Activated CD8-positive, alpha-beta T cell treated with anti-CD3 and anti-CD28 coated beads for 36 hours (primary cell): ENCODE results near the gene RSPO4. TPM values are rescaled to one million over a fixed set of nuclear protein-coding genes. Genes with fewer than 3 reads are reported as not detected.
A peak's percentile ranks its signal among the peaks of the same experiment; 100 is the strongest.

ENCODE experiments used
- ATAC-seq: fragments of 200-7000 bp; cut with Tn5 transposase; one replicate; pipeline ENCODE4 v1.10.0; 2021; ENCODE audit warnings: mild to moderate bottlenecking, moderate library complexity
- CTCF ChIA-PET: fragments of 350-600 bp; sonication (Branson Sonifier 250); formaldehyde crosslinking; loops from one replicate; lab custom pipeline; 2021; ENCODE audit warnings: antibody characterized with exemption; lab: Charles Lee
- POLR2A ChIA-PET: fragments of 350-600 bp; sonication (Branson Sonifier 250); formaldehyde crosslinking; loops from one replicate; lab custom pipeline; 2021; ENCODE audit warnings: antibody characterized with exemption; lab: Charles Lee
- DNase-seq: peaks from one replicate; pipeline ENCODE4 v3.0.0-alpha.2; 2020
- H3K27ac Mint-ChIP-seq: one replicate; pipeline ENCODE4 v1.8.0; 2021; ENCODE audit warnings: mild to moderate bottlenecking, mixed read lengths
- H3K27me3 Mint-ChIP-seq: one replicate; pipeline ENCODE4 v1.8.0; 2021; ENCODE audit warnings: mixed read lengths
- H3K36me3 Mint-ChIP-seq: one replicate; pipeline ENCODE4 v1.8.0; 2021; ENCODE audit warnings: low read depth, mixed read lengths
- H3K4me1 Mint-ChIP-seq: one replicate; pipeline ENCODE4 v1.8.0; 2021; ENCODE audit warnings: low read depth, mixed read lengths
- H3K4me3 Mint-ChIP-seq: one replicate; pipeline ENCODE4 v1.8.0; 2021; ENCODE audit warnings: mild to moderate bottlenecking, moderate library complexity, mixed read lengths
- H3K9me3 Mint-ChIP-seq: one replicate; pipeline ENCODE4 v1.8.0; 2021; ENCODE audit warnings: mixed read lengths
- intact Hi-C: fragments of 100-400 bp; cut with micrococcal nuclease; formaldehyde crosslinking; loops from one replicate; pipeline ENCODE4 v1.10.0; 2022
- total RNA-seq, 2 experiments: library from RNA; stranded (reverse); gene quantifications; one replicate each; pipeline ENCODE4 v1.2.3, GENCODE V29; 2021
- TF ChIP-seq, protein P1 (sequence below): fragments of 200-600 bp; IDR thresholded peaks from one replicate; pipeline ENCODE4 v1.8.0; 2022; ENCODE audit warnings: antibody characterized with exemption, mild to moderate bottlenecking

RSPO4 gene
- total RNA-seq = not detected

DNA sequence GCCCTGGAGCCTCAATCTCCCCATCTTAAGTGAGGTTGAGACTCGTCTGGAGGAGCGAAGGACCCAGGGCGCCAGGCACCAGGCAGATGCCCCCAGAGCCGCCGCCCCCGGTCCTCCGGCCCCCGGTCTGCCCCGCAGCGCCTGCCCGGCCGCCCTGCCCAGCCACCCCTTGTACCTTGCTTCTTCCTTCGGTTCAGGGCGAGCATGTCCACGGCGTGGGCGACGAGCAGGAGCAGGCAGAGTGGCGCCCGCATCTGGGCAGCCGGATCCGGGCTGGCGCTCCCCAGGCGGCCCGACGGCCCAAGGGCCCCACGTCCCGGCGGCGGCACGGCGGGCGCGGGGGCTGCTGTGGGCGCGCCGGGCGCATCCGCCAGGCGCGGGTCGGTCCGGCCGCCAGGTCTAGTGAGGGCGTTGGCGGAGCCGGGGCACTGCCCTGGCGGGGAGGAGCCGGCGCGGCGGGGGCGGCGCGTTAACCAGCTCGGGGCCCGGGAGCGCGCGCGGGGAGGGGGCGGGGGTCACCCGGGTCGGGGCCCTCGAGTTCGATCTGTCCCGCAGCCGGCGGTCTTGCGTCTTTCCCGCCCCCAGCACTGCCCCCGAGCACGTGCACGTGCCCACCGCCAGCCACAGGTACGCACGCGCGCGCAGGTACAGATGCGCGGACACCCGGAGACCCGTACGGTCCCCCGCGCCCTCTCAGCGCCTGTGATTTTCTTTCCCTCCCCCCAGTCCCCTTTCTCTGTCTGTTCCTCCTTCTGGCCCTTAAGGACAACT, at the start of gene RSPO4:
Gene RSPO4, minus strand, starts transcription at position 401 of the 771 bp plus-strand sequence. Its CDS starts 147 bp downstream, at position 254.
- H3K4me1 Mint-ChIP-seq = peaks cover 7% of the 10 kb centered on the region
- ChIA-PET POLR2A (no interaction called here), CTCF (no interaction called here)
- H3K9me3 Mint-ChIP-seq = no peaks in the 10 kb centered on the region
- H3K27ac Mint-ChIP-seq = no peak within 1 kb of the TSS
- H3K4me3 Mint-ChIP-seq = peak within 1 kb of the TSS; percentile 59
- TF ChIP-seq, protein P1, sequence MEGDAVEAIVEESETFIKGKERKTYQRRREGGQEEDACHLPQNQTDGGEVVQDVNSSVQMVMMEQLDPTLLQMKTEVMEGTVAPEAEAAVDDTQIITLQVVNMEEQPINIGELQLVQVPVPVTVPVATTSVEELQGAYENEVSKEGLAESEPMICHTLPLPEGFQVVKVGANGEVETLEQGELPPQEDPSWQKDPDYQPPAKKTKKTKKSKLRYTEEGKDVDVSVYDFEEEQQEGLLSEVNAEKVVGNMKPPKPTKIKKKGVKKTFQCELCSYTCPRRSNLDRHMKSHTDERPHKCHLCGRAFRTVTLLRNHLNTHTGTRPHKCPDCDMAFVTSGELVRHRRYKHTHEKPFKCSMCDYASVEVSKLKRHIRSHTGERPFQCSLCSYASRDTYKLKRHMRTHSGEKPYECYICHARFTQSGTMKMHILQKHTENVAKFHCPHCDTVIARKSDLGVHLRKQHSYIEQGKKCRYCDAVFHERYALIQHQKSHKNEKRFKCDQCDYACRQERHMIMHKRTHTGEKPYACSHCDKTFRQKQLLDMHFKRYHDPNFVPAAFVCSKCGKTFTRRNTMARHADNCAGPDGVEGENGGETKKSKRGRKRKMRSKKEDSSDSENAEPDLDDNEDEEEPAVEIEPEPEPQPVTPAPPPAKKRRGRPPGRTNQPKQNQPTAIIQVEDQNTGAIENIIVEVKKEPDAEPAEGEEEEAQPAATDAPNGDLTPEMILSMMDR = no peak
- ATAC-seq (peak; percentile 64), DNase-seq (peak; percentile 21)
- intact Hi-C loops = no loop called here
- peaks cover 37% of the 10 kb centered on the region for H3K27me3 Mint-ChIP-seq
- no peaks in the 10 kb centered on the region for H3K36me3 Mint-ChIP-seq

DNA sequence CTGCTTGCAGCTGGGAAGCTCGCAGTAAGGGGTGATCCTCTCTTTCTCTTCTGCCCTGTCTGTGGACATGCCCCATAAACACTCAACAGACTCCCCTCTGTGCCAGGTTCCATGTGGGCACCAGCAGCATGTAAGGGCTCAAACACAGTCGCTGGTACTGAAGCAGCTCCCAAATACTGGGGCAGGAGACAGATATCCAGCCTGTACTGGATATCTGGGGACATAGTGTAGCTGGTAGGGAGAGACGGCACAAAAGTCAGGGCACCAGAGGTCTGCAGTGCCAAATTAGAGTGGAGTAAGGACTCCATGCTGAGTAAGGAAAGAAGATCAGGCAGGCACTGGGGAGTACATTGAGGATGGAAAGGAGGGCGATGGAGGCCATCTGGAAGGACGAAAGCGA, 48.3 kb upstream of the RSPO4 start:
- no peak for ATAC-seq
- TF ChIP-seq, protein P1 = no peak
- Mint-ChIP-seq H3K4me3 (no peak overlapping the region), H3K9me3 (no peaks in the 10 kb centered on the region), H3K36me3 (no peaks in the 10 kb centered on the region), H3K4me1 (no peaks in the 10 kb centered on the region), H3K27me3 (no peaks in the 10 kb centered on the region), H3K27ac (no peak overlapping the region)
- CTCF ChIA-PET = no interaction called here
- intact Hi-C loops = no loop called here
- POLR2A ChIA-PET = no interaction called here
- DNase-seq = no peak

DNA sequence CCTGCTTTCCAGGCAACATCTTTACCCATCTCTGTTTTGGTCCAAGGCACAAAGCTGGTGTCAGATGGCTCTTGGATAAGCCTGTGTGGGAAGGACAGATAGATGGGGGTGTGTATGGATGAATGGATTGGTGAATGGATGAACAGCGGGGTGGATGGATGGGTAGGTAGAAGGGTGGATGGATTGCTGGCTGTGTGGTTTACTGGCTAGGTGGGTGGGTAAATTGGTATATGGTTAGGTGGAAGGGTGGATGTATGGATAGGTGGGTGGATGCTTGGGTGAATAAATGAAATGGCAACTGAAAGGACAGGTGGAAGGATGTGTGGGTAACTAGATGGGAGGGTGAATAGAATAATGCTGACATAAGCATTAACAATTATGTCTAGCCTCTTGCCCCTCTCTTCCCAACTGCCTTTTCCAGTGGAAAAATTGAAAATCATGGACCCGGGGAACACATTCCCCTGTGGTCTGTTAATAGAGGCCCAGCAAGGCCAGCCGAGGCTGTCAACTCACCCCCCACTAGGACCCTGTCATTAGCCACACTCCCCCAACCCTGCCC, 43.8 kb upstream of the RSPO4 start:
- no peaks in the 10 kb centered on the region for H3K4me1 Mint-ChIP-seq
- intact Hi-C loops = no loop called here
- DNase-seq = no peak
- ChIA-PET CTCF (no interaction called here), POLR2A (no interaction called here)
- TF ChIP-seq, protein P1 = no peak
- H3K4me3 Mint-ChIP-seq = no peak overlapping the region
- H3K27me3 Mint-ChIP-seq = no peaks in the 10 kb centered on the region
- H3K36me3 Mint-ChIP-seq = no peaks in the 10 kb centered on the region
- no peaks in the 10 kb centered on the region for H3K9me3 Mint-ChIP-seq
- H3K27ac Mint-ChIP-seq = no peak overlapping the region
- ATAC-seq = no peak

DNA sequence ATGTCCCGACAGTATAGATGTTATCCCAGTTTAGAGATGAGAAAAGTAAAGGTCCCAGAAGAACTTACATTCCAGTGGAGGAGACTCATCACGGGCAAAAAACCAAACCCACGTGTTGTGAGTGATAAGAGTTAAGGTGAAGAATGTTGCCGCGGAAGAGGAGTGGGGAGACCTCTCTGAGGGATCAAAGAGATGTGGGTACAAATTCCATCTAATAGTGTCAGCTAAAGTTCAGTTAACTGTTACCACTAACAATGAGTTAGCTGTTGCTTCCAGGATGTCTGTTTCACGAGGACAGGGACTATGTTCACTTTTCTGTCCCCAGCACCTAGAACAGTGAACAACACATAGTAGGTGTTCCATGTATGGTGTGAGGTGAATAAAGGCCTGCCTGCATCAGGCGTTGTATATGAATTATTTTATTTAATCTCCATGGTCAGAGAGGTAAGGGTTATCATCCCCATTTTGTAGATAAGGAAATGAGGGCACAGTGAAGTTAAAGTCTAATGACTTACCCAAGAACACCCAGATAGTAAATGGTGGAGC, 39.8 kb upstream of the RSPO4 start:
- intact Hi-C loops = no loop called here
- H3K36me3 Mint-ChIP-seq = no peaks in the 10 kb centered on the region
- no peak overlapping the region for H3K4me3 Mint-ChIP-seq
- H3K9me3 Mint-ChIP-seq = no peaks in the 10 kb centered on the region
- no peaks in the 10 kb centered on the region for H3K4me1 Mint-ChIP-seq
- H3K27me3 Mint-ChIP-seq = no peaks in the 10 kb centered on the region
- POLR2A ChIA-PET = no interaction called here
- TF ChIP-seq, protein P1 = no peak
- no peak overlapping the region for H3K27ac Mint-ChIP-seq
- ATAC-seq (no peak), DNase-seq (no peak)
- CTCF ChIA-PET = no interaction called here

DNA sequence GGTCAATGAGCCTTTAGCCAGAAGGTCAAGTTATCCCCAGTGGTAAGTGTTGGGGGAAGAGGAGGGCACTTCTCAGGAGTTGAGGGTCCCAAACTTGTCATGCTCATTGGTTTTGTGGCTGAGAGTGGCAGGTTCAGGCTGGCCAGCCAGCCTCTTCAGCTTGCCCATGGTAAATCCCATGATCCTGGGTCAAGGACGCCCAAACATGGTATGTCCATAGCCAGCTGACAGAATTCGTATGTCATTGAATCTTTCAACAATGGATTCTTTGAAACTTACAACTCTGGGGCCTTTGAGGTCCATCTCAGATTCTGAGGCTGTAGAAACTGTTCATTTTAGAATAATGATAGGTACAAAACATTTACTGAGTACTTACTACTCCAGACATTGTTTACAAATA, 36.1 kb upstream of the RSPO4 start:
- no peak for DNase-seq
- POLR2A ChIA-PET = no interaction called here
- TF ChIP-seq, protein P1 = no peak

More for the DNA sequence above, 36.1 kb upstream of the RSPO4 start:
- no peaks in the 10 kb centered on the region for H3K9me3 Mint-ChIP-seq
- intact Hi-C loops = no loop called here
- no peak for ATAC-seq
- H3K27ac Mint-ChIP-seq = no peak overlapping the region
- CTCF ChIA-PET = interaction anchor here (1.4 kb wide), 1 partner anchor 70 kb away, joined by 4 read pairs; no protein-coding TSS in a partner anchor
- peaks cover 5% of the 10 kb centered on the region for H3K27me3 Mint-ChIP-seq
- peaks cover 3% of the 10 kb centered on the region for H3K4me1 Mint-ChIP-seq
- H3K4me3 Mint-ChIP-seq = no peak overlapping the region
- H3K36me3 Mint-ChIP-seq = no peaks in the 10 kb centered on the region
